GM21786 (cell line): ENCODE measurements around the gene FIGNL1.
"Not testable (repeated sequence)": the region's sequence is repeated elsewhere in the genome, so short reads cannot be mapped to it uniquely, and the experiment has no call there.

Experiments
- ATAC-seq: cut with Tn5 transposase; IDR thresholded peaks from one replicate; pipeline ENCODE4 v1.9.1; 2021; ENCODE audit not compliant: unreplicated experiment

FIGNL1 gene

GRCh38 chr7:50472427-50472826 lies 22.3 kb upstream of the FIGNL1 start:
- ATAC-seq = no peak

- ATAC-seq = no peak
Measured at GRCh38 chr7:50471970-50472369, 21.8 kb upstream of the FIGNL1 start.

GRCh38 chr7:50470250-50471163 lies 20.4 kb upstream of the FIGNL1 start:
- ATAC-seq = no peak

GRCh38 chr7:50469181-50469580 lies 19.0 kb upstream of the FIGNL1 start:
- no peak for ATAC-seq

- ATAC-seq = peak; percentile 91
Measured at GRCh38 chr7:50467817-50468610, 17.9 kb upstream of the FIGNL1 start.

- no peak for ATAC-seq
Measured at GRCh38 chr7:50466815-50467585, 16.9 kb upstream of the FIGNL1 start.

GRCh38 chr7:50463035-50463434 lies 12.9 kb upstream of the FIGNL1 start:
- no peak for ATAC-seq

GRCh38 chr7:50462361-50462760 lies 12.2 kb upstream of the FIGNL1 start:
- no peak for ATAC-seq

- ATAC-seq = no peak
Measured at GRCh38 chr7:50461695-50462094, 11.5 kb upstream of the FIGNL1 start.

GRCh38 chr7:50459183-50459582 lies 9.0 kb upstream of the FIGNL1 start:
- ATAC-seq = not testable (repeated sequence)

- ATAC-seq = not testable (repeated sequence)
Measured at GRCh38 chr7:50458651-50459050, 8.5 kb upstream of the FIGNL1 start.

- ATAC-seq = no peak
Measured at GRCh38 chr7:50456371-50457123, 6.4 kb upstream of the FIGNL1 start.

GRCh38 chr7:50455658-50456057 lies 5.5 kb upstream of the FIGNL1 start:
- ATAC-seq = no peak

GRCh38 chr7:50454968-50455367 lies 4.8 kb upstream of the FIGNL1 start:
- no peak for ATAC-seq

- ATAC-seq = peak; percentile 5
Measured at GRCh38 chr7:50450590-50451032, 461 bp upstream of the FIGNL1 start.

- ATAC-seq = no peak
Measured at GRCh38 chr7:50449501-50449880, 659 bp downstream of the FIGNL1 start.

GRCh38 chr7:50448823-50449222 lies 1.3 kb downstream of the FIGNL1 start:
- ATAC-seq = no peak

- peak; percentile 37 for ATAC-seq
Measured at GRCh38 chr7:50446542-50446960, 3.6 kb downstream of the FIGNL1 start.

- no peak for ATAC-seq
Measured at GRCh38 chr7:50436133-50436806, 13.9 kb downstream of the FIGNL1 start.
